Adrenal gland (tissue), 12 donors: ENCODE results near the gene RASA3. TPM values are rescaled to one million over a fixed set of nuclear protein-coding genes. Genes with fewer than 3 reads are reported as not detected.

Experiments
- DNase-seq, 7 donors: peaks; one replicate each; pipeline ENCODE4 v3.0.0-alpha.2; 2019 to 2020
- H3K27ac ChIP-seq, 5 donors: fragments of 200-600 bp; sonication (generic) in 4 of 5; 1 replicate in 3 of 5; 2 replicates in 2 of 5; pipeline versions ENCODE4 v1.5.1 to v1.8.0; 2016 to 2020; ENCODE audit warnings: mild to moderate bottlenecking in 1 of 5
- H3K27me3 ChIP-seq: fragments of 200-600 bp; 2 replicates; pipeline ENCODE4 v1.8.0; 2021
- H3K36me3 ChIP-seq, 2 donors: fragments of 200-600 bp; replicated peaks in 1 of 2; 1 replicate in 1 of 2; 2 replicates in 1 of 2; pipeline versions ENCODE4 v1.5.1 to v1.8.0; 2018 to 2022
- H3K4me1 ChIP-seq, 2 donors: fragments of 200-600 bp; replicated peaks in 1 of 2; 1 replicate in 1 of 2; 2 replicates in 1 of 2; pipeline versions ENCODE4 v1.5.1 to v1.8.0; 2018 to 2021
- H3K4me3 ChIP-seq, 4 donors: fragments of 200-600 bp; sonication (generic) in 3 of 4; one replicate each; pipeline ENCODE4 v1.5.1; 2016 to 2018
- H3K9me3 ChIP-seq, 3 donors: fragments of 200-600 bp; sonication (generic) in 1 of 3; replicated peaks in 1 of 3; 1 replicate in 2 of 3; 2 replicates in 1 of 3; pipeline versions ENCODE4 v1.5.1 to v1.8.0; 2016 to 2021
- CTCF ChIP-seq, 6 experiments: fragments of 450-650 bp in 4 of 6; fragments of 200-600 bp in 2 of 6; sonication (generic) in 1 of 6; IDR thresholded peaks; 1 replicate in 5 of 6; 2 replicates in 1 of 6; pipeline versions ENCODE4 v1.5.1 to v1.8.0; 2016 to 2021; ENCODE audit warnings: antibody characterized with exemption in 6 of 6, mild to moderate bottlenecking in 2 of 6, moderate library complexity in 1 of 6
- POLR2A ChIP-seq, 2 donors: fragments of 450-650 bp; IDR thresholded peaks; one replicate each; pipeline ENCODE4 v1.6.1; 2017; ENCODE audit warnings: antibody characterized with exemption in 2 of 2, mild to moderate bottlenecking in 2 of 2, moderate library complexity in 1 of 2
- WGBS, 4 donors: extraction: QIAGEN DNeasy Blood & Tissue Kit in 2 of 4; methylation state at CpG; one replicate each; pipeline versions ENCODE4 v1.1.5 to v1.1.7; 2013 to 2017; 5-methylcytosine and 5-hydroxymethylcytosine counted together
- intact Hi-C, 2 donors: fragments of 100-400 bp; cut with DNase I; formaldehyde crosslinking; loops; one replicate each; pipeline versions ENCODE4 v1.14.1 to v1.15.0; 2022 to 2023
- polyA plus RNA-seq, 3 donors: library from polyadenylated mRNA; stranded (reverse); fragments of 200-250 nt in 2 of 3; fragments of 350-450 nt in 1 of 3; fragmentation: Illumina TruSeq in 1 of 3; extraction: RNeasy Lipid Tissue Mini Kit (QIAGEN cat#74804) in 1 of 3; gene quantifications; one replicate each; pipeline ENCODE4 v1.2.3, GENCODE V29; 2013 to 2014
- total RNA-seq, 9 donors: library from RNA; depleted of rRNA in 4 of 9; stranded (reverse); fragments of >200 nt in 4 of 9; fragments of 120-200 nt in 1 of 9; fragmentation: NEBNext Ultra II Directional in 1 of 9; extraction: Animal tissue kit (Norgen Biotek cat#: 25700) in 1 of 9; gene quantifications; one replicate each; pipeline versions ENCODE4 v1.1.0 to v1.2.4, GENCODE V29; 2013 to 2023
- donor health status: healthy with polysubstance abuse.
- donor health status: Bipolar disorder and iron deficiency.
- donor health status: DM: yes; HTN: yes; CAD: no.
- donor health status: DM: no; HTN: no; CAD: no.
- donor health status: DM: no; HTN: no; CAD: no.
- donor health status: DM: yes; HTN: yes; CAD: no.

The RASA3 gene
- total and polyA plus RNA-seq, 12 donors, result 2.2 to 11.7 (median 7.3) TPM

GRCh38 chr13:114131583-114132418 is 622 bp downstream of the RASA3 start:
- Histone ChIP-seq H3K4me3 (peak overlapping the region; percentile 43 to 89 (median 60)), H3K27me3 (peaks cover 6% of the 10 kb centered on the region), H3K9me3 (no peaks in the 10 kb centered on the region), H3K27ac (peak overlapping the region; percentile 48 to 91 (median 77)), H3K4me1 (peaks cover 15 to 31% of the 10 kb centered on the region in 2 donors), H3K36me3 (no peaks in the 10 kb centered on the region)
- DNase-seq, result no peak
- intact Hi-C loops, result no loop called here
- WGBS, 4 donors, result 0 to 2% (median 1%) methylated on average over 10 to 95 of the region's 95 CpGs
- TF ChIP-seq CTCF (IDR thresholded peaks at IDR 0.05), result no peak
- TF ChIP-seq POLR2A (IDR thresholded peaks at IDR 0.05), result no peak

- intact Hi-C loops, result no loop called here
- Histone ChIP-seq H3K4me1 (peaks cover 15 to 31% of the 10 kb centered on the region in 2 donors), H3K27ac (peak overlapping the region; percentile 48 to 91 (median 77)), H3K36me3 (no peaks in the 10 kb centered on the region), H3K4me3 (peak overlapping the region in 2 of 4 donors; percentile 65 to 89), H3K9me3 (no peaks in the 10 kb centered on the region), H3K27me3 (peaks cover 6% of the 10 kb centered on the region)
- no peak for TF ChIP-seq POLR2A (IDR thresholded peaks at IDR 0.05)
- no peak for TF ChIP-seq CTCF (IDR thresholded peaks at IDR 0.05)
- 21 to 25% (median 22%) methylated on average over 13 to 30 of the region's 30 CpGs for WGBS, 4 donors
- peak in 4 of 7 donors; percentile 37 to 73 (median 47) for DNase-seq
Observed at GRCh38 chr13:114130837-114131582, 1.4 kb downstream of the RASA3 start.

- Histone ChIP-seq H3K27me3 (peaks cover 6% of the 10 kb centered on the region), H3K4me3 (peak overlapping the region in 1 of 4 donors; percentile 89), H3K4me1 (peaks cover 15 to 31% of the 10 kb centered on the region in 2 donors), H3K36me3 (no peaks in the 10 kb centered on the region), H3K9me3 (no peaks in the 10 kb centered on the region), H3K27ac (peak overlapping the region; percentile 48 to 91 (median 77))
- WGBS, 4 donors, result 40 to 57% (median 54%) methylated on average over 7 to 18 of the region's 18 CpGs
- TF ChIP-seq POLR2A (IDR thresholded peaks at IDR 0.05) (no peak), CTCF (IDR thresholded peaks at IDR 0.05) (no peak)
- no peak for DNase-seq
- intact Hi-C loops, result no loop called here
Observed at GRCh38 chr13:114130131-114130836, 2.1 kb downstream of the RASA3 start.

DNA sequence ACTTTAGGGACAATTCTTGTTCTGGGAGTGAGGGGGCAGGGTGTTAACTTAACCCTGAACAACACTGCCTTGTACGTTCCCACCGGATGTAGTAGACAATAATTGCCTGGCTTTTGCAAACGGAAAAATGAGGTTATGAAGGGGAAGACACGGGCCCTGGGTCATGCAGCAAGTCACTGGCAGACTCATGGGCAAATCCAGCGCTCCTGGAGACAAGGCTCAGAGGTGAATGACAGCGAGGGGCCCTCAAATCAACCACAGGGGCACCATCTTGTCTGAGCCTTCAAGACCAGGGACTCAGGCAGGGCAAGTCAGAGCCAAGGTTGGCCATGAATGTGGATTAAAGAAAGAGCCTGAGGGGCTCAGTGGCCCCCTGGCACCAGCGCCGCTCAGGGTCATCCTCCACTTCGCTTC is 2.8 kb downstream of the RASA3 start:
- Histone ChIP-seq H3K9me3 (no peaks in the 10 kb centered on the region), H3K4me1 (peaks cover 15 to 31% of the 10 kb centered on the region in 2 donors), H3K4me3 (no peak overlapping the region), H3K27me3 (peaks cover 6% of the 10 kb centered on the region), H3K27ac (peak overlapping the region in 4 of 5 donors; percentile 32 to 91 (median 62)), H3K36me3 (no peaks in the 10 kb centered on the region)
- DNase-seq, result no peak
- intact Hi-C loops, result no loop called here
- 55 to 63% (median 59%) methylated on average over 4 to 9 of the region's 9 CpGs for WGBS, 4 donors
- TF ChIP-seq POLR2A (IDR thresholded peaks at IDR 0.05) (no peak), CTCF (IDR thresholded peaks at IDR 0.05) (no peak)
